H1 (cell line): ENCODE data around the gene CHD6. TPM values are rescaled to one million over a fixed set of nuclear protein-coding genes. Genes with fewer than 3 reads are reported as not detected.

Experiments
- TAF7 ChIP-seq: optimal IDR thresholded peaks from 2 replicates; pipeline ENCODE3; 2011; ENCODE audit warnings: low read depth, mild to moderate bottlenecking, inconsistent platforms, low read length, moderate library complexity, borderline replicate concordance
- ZNF274 ChIP-seq: IDR thresholded peaks from 2 replicates; pipeline ENCODE4 v1.7.0; 2012; ENCODE audit warnings: low read length, borderline replicate concordance; ENCODE audit errors: extremely low read depth
- polyA plus RNA-seq, 7 experiments: library from polyadenylated mRNA; depleted of rRNA in 3 of 7; stranded (reverse) in 5 of 7; unstranded in 2 of 7; fragments of >200 nt in 5 of 7; fragments of 200-250 nt in 2 of 7; gene quantifications; 1 replicate in 5 of 7; 2 replicates in 1 of 7; 4 replicates in 1 of 7; pipeline versions ENCODE4 v1.2.1 to v1.2.3, GENCODE V29; 2011 to 2013; ENCODE audit warnings: missing spikeins in 2 of 7, mixed read lengths in 2 of 7
- total RNA-seq: library from RNA; stranded (reverse); fragmentation: NEBNext Ultra II Directional; extraction: Animal tissue kit (Norgen Biotek cat#: 25700); gene quantifications from 2 replicates; pipeline ENCODE4 v1.2.1, GENCODE V29; 2021

Gene CHD6
- total and polyA plus RNA-seq, 2 of the 8 experiments (the other 6 are each of a cell fraction or from before 2014, with no cell fraction given): 11.1 to 62.9 TPM

GRCh38 chr20:41443691-41444090 lies 174.5 kb downstream of the CHD6 start (continued):
- TF ChIP-seq TAF7: no peak
- TF ChIP-seq ZNF274: no peak
